Ramos (cell line): ENCODE measurements around the gene FGF14.

Experiments
- in situ Hi-C: fragments of 300-500 bp; cut with MboI; formaldehyde crosslinking; loops from one replicate; pipeline ENCODE4 v1.14.3; 2022; ENCODE audit warnings: low sequenced_read_pairs; ENCODE audit not compliant: unreplicated experiment

The FGF14 gene

DNA sequence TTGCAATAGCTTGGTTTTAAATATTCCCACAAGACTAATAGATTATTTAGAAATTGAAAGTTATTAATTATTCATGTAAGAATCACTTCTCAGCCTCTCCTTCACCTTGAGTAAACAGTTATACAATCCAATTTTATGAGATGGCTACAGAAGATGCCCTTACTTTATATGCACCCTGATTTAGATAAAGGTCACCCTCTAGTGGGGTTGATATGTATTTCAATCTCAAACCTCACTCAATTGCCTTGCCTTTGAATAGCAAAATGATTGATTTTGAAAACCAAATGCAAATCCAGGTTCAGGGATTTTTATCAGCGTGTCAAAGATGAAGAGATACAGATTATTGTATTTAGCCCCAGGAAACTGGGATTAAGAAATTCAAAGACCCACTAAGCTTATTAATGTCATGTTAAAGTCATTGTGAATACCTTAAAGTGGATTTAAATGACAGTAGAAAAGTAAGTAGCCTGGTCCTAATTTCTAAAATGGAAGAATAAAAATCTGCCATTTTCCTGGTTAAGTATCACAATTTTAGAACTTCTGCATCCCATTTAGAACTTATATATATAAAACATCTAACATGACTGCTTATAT, 644.3 kb downstream of the FGF14 start:
- in situ Hi-C loops = no loop called here

DNA sequence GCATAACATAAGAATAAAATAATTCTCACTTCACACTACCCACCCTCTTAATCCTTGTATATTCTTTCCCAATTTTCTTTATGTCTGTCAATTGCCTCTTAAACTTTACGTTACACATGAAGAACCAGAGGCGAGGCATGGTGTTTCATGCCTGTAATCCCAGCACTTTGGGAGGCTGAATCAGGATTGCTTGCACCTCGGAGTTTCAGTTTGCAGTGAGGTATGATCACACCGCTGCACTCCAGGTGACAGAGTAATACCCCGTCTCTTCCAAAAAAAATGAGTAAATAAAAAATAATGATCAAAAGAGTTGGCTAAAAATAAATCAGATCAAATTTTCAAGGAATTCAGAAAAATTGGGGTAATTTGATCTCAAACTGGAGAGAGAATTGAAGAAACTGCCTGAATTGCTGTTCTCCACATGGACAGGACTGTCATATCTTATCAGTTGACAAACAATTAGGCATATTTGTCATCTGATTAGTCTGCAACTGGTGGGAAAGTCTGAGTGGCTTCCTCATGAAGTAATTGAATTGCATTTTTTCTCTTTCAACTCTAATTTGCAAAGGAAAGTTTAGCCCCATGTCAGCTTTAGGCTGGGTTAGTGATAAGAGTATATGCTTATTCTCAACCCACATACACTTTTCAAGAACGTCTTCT, 646.5 kb downstream of the FGF14 start:
- in situ Hi-C loops = no loop called here

DNA sequence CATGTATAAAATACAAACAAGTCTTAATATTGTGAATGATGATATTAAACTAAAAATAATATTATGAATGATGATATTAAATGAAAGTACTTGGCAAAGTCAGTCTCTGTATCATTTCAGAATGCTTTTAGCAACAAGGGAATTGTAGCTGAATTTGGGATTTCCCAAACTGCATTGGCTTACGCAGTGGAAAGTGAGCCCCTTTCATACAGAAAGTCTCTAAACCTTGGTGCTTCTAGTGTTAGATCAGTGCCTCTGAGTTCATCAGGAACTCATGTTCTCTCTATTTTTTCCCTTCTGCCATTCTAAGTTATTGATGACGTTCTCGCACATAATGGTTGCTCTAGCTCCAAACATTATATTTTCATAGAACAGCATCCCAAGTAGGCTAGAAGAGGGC, 649.4 kb downstream of the FGF14 start:
- in situ Hi-C loops = no loop called here

DNA sequence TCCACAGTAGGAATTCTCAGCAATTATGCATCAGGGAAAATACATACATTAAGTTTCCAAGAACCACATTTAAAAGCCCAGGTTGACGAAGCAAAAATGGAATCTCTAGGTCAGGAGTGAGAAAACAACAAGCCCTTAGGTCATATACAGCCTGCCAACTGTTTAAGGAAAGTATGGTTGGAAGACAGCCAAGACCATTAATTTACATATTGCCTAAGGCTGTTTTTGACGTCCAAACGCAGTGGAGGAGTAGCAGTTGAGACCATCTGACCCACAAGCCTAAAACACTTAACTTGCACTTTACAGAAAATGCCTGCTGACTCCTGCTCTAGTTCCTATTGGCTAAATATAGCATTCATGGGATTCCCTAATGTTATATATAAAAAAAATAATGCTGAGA, 650.4 kb downstream of the FGF14 start:
- in situ Hi-C loops = no loop called here

DNA sequence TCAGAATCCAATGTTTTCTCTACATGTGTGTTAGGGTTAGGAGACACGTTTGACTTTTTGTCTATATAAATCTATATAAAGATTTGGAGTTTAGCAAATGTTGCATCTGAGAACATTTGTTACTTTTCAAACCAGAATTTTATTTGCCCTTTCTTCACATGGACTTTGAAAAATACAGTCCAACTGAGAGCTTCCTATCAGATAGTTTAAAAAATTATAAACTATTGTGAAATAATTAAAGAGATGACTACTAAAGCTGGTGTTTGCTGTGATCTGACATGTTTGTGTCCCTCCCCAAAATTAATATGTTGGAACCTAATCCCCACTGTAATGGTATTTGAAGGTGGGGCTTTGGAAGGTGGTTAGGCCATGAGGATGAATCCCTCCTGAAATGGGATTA, 652.3 kb downstream of the FGF14 start:
- in situ Hi-C loops = no loop called here

DNA sequence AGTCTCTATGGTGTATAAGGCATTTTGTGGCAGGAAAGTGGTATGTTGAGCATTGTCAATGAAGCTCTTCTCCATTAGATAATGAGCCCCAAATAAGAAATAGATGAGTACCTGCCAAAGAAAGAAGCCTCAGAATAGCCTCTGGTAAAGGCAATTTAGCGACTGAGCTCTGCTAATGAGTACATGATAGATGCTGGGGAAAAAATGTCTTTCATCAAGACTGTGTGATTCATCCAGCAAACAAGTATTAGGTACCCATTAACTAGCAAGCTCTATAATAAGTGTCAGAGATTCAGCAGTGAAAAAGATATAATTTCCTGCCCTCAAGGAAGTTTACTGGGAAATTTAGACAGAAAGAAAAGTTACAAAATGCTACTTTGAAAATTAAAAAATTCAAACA, 654.8 kb downstream of the FGF14 start:
- in situ Hi-C loops = no loop called here

DNA sequence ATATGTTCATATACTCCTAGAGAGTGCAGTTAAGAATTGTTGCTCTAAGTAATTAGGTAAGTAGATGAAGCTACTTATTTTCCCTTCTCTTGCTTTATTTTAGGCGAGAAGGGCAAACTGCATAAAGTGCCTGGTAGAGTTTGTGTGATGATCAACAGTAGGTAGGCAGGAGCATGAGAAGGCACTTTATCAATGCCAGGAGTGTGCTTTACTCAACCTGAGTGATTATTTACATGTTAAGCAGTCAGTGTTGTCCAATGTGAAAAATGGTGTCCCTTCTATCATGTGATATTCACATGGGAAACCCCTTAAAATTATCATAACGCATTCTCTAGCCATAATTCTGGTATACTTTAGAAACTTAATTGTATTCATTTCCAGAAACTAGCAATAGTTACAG, 655.3 kb downstream of the FGF14 start:
- in situ Hi-C loops = no loop called here

DNA sequence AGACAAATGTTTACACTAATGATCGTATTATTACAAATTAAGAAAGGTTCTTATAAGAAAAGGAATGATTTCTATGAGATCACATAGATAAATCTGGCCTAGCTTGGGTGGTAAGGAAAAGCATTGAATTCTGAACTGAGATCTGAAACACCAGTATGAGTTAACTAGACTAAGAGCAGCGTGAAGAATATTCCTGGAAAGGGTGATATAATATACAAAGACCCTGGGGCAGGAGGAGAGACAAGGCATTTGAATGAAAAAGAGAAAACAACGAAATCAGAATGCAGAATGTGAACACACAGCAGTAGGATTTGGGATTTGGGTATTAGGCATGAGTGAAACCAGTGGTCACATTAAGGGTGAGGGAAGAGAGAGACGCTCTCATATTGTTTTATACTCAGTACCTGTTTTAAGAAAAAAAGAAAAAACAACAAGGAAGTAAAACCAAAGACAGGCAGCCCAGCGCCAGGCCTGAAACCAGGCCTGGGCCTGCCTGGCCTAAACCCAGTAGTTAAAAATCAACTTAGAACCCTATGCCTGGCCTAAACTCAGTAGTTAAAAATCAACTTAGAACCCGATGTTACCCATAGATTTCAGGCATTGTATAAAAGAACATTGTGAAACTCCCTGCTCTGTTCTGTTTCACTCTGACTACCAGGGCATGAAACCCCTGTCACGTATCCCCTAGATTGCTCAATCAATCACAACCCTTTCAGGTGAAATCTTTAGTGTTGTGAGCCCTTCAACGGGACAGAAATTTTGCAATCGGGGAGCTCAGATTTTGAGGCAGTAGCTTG, 662.3 kb downstream of the FGF14 start:
- in situ Hi-C loops = no loop called here

DNA sequence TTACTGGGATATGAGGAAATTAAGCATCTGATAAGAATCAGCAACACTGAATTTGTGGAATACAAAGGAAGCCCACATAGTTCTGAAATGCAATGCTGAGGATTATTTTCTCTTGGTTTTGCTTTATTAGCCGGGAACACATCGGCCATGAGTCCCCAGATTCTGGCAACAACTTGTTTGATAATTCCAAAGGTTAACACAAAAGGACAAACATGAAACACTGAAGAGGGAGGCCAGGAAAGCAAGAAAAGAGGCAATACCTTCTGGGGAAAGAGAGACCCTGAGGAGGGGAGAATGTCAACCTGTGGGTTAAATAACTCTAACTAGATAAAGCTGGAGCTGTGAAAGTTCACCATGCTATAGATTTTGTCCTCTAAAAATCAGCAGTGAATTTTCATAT, 663.5 kb downstream of the FGF14 start:
- in situ Hi-C loops = no loop called here

DNA sequence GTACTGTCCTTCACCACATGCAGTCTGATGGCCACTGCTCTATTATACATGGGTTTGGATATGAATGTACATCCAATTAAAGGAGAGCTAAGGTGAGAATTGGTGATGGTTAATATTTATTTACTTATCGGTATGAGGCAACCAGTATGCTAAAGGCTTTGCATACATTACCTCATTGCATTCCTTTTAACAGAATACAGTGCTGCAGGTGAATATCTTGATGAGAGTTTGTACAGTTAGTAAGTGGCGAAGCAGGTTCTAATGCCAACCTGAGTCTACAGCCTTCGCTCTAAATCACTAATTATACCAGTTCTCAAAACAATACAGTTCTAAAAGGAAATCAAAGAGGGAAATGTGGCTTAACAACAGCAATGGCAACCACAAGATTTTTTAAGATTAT, 665.3 kb downstream of the FGF14 start:
- in situ Hi-C loops = no loop called here

DNA sequence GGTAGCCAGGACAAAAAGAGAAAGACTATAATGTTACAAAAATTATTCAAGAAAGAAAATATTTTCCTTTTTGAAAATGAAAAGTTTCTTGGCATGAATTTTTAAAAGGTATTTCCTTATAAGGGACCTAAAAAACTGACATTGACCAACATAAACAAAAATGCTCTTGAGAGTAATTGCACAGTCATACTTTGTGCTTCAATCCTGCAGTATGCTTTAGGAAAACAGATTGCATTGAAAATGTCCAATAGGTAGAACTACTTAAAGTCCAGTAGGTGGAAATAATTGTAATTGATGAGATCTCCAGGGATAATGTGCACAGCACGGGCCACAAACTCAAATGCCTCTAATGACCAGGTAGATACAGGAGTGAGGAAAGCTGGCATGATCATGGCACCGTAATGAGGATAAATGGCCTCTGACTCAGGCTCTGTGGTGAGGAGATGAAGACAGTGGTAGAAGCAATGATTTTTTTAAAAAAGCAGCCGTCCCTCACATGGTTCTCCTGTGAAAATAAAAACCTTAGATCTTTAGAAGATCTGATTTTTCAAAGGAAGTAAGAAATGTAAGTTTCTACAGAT, 671.3 kb downstream of the FGF14 start:
- in situ Hi-C loops = no loop called here

DNA sequence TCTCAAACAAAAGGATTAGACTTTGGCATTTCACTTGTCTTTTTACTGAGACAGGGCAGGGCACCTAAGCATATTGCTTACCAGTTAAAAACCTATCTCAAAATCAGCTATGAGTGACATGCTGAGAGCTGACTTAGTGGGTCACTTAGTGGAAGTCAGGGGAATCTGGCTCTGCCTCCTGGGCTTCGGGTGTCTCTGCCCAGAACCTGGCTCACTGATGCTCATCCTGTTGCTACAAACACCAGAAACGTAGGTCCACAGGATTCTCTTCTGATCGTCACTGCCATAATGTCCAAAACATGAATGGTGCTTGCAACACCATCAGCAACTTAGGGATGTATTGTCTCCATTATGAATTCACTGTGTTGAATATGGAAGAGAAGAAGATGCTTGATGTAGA, 673.2 kb downstream of the FGF14 start:
- in situ Hi-C loops = no loop called here

DNA sequence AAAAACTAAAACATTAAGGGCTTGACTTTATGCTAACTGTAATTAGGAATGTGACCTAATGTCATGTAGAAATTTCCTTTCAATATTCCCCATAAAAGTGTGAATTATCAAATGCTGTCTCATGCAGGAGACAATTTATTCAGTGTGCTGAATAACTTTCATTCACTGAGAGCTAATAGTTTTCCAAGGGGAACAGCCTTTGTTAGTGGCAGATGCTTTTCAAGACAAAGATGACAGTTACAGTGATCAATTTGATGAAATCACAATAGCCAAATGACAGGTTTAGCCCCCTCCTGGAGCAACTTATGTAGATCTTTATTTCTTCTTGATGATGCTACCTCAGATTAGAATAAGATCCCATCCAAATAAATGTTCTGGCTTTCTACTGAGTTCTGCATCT, 673.8 kb downstream of the FGF14 start:
- in situ Hi-C loops = no loop called here

DNA sequence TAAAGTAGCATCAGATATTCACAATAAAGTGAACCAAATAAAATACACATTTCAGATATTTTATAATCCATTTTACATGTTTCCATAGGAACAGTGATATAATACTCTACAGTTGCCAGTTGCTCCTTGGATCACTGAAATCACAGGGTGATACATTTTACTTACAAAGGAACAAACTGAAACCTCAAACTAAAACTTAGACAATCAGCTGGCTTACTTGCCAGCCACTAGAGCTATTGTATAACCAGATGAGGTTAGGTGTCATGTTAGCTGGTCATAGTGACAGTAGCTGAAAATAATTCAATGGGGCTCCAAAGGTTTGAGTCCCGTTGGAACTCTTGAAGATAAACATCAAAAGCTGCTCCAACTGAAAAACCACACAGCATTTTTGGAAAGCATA, 674.7 kb downstream of the FGF14 start:
- in situ Hi-C loops = no loop called here

DNA sequence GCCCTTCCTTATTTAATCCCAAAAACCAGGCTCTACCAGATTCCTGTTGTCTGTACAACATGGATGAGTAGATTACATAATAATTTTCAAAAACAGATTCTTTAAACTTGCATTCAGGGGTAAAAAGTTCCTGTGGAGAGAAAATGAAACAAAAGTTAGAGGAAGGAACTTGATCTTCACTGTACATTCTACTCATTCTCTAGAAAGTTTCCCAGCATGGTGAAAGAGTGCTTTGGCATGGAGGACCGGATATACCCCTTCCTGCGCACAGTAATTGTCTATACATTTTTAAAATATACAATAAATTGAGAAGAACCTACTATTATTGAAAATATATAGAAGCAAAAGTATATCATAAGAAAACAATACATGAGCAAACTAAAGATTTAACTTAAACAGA, 675.2 kb downstream of the FGF14 start:
- in situ Hi-C loops = no loop called here

DNA sequence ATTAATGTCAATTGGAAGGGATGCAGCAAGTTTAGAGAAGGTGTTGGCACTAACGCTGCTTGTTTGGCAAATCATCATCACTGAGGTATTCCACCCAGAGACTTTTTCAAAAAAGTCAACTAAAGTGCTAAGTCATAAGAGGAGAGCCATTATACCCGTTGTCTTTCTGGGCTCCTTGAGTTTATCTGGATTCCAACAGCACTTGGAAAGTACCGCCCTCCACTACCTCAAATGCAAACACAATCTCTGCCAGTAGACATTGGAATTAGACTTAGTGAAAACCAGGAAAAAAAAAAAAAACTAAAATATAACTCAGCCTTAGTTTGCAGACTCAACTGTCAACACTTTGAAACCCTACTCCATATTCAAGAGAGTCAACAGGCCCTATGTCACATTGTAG, 683.4 kb downstream of the FGF14 start:
- in situ Hi-C loops = no loop called here

DNA sequence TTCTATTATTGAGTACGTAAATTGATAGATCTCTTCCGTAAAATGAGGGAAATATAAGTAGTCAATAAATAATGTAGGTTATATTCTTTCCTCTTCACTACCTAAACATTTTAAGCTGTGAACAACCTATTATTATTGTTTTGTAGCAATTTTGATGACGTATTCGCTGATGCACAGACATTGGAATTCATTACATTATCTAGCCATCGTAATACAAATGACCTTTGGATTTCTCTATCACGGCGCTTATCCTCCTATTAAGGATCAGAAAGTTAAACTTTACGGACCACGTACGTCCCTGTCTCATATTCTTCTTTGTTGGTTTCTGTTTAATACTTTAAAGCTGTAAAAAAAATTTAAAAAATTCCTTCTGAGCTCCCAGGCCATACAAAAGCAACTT, 684.5 kb downstream of the FGF14 start:
- in situ Hi-C loops = no loop called here

DNA sequence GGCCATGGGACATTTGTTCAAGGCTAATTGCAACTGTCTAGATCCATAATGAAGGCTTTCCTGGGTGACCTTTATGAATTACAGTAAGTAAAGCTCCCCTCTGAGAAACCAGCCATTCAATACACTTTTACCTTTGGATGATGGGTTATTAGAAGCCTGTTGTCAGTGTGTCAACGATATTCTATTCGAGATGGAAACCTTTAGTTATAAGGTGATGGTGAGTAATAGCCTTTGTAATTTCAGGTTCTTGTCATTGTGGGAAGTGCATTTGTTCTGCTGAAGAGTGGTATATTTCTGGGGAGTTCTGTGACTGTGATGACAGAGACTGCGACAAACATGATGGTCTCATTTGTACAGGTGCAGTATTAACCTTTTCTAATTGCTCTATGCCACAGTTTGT, 687.7 kb downstream of the FGF14 start:
- in situ Hi-C loops = no loop called here

DNA sequence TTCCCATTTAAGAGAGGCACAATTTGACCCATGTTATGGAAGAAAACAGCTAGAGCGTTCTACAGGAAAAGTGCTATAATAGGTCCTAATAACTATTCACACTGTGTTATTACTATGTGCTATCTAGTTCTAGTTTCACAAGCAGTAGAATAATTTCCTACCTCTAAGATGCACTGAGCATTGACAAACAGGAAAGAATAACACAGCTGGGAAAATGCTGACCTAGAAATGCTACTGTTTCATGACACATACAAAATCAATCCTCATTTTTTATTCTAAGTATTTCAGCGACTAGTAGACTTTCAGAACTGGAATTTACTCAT, 689.9 kb downstream of the FGF14 start:
- in situ Hi-C loops = no loop called here

DNA sequence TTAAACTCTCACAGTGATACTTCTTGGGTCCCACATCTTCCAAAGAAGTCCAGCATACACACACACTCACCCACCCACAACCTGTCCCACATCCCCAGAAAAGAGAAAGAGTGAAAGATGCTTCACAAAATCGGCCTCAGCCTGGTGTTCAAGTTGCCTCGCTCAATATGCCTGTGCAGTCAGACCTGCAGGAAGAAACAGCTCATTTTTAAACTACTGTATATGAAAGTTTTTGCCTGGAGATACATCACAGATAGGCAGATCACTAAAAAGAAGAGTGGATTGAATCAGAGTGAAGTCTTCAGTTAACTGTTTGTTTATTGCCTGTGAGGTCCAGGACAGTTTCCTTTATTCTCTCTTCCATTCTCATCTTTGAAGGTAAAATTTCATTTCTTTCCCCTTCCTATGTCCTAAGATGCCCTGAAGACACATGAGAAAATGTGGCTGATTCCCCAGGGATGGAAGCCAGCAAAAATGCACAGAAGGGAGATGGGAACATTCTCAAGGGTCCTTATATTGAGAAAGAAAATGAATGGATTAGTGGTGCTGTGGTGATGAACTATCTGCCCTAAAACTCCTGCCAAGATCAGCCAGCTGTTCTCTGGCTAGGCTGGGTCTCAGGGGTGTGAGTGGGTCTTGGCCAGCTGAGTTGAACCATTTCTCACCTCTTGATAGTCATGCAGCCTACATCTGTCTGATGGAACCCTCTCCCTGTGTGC, 690.4 kb downstream of the FGF14 start:
- in situ Hi-C loops = no loop called here

DNA sequence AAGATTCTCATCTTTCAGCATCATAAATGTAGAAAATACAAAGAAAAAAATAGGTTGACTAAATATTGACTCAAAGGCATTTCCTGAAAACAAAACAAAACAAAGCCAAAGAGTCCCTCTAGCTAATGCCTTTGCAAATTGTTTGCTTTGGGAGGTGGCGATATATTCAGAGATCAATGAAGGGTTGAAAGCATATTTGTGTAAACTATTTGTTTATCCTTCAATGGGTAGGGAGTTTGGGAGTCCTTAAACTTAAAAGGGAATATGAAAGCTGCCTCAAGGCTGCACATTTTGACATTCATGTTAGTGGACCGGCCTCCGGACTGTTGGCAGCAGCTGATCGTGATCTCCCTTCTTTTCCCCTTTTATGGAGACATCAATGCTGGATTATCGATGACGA, 691.9 kb downstream of the FGF14 start:
- in situ Hi-C loops = no loop called here
